HG02588 (cell line): ENCODE measurements around the gene CEP295NL.
"Not testable (repeated sequence)": the region's sequence is repeated elsewhere in the genome, so short reads cannot be mapped to it uniquely, and the experiment has no call there.

Experiments
- ATAC-seq: cut with Tn5 transposase; IDR thresholded peaks from one replicate; pipeline ENCODE4 v1.9.1; 2021; ENCODE audit warnings: mild to moderate bottlenecking, moderate library complexity; ENCODE audit not compliant: unreplicated experiment

Gene CEP295NL

GRCh38 chr17:78903101-78903779, at the start of gene CEP295NL:
Gene CEP295NL, minus strand, starts transcription at chr17:78903201. Its CDS starts 1,373 bp downstream, at chr17:78901828.
- ATAC-seq: no peak

DNA sequence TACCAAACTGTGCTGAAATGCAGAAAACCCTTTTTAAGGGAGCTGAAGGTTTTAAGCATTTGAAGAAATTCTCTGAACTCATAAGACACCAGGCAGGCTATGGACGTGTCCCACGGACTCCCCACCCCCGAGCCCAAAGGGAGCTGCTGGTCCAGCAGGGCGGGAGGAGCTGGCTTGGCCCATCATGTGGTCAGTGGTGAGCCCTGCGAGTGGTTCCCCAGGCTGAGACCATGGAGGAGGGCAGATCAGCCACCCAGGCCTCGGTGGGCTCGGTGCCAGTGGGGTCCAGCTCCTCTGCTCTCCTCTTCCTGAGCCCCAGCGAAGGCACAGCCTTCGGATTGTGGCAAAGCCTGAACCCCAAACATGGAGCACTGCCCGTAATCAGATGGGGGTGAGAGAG, 49.7 kb upstream of the CEP295NL start:
- no peak for ATAC-seq

DNA sequence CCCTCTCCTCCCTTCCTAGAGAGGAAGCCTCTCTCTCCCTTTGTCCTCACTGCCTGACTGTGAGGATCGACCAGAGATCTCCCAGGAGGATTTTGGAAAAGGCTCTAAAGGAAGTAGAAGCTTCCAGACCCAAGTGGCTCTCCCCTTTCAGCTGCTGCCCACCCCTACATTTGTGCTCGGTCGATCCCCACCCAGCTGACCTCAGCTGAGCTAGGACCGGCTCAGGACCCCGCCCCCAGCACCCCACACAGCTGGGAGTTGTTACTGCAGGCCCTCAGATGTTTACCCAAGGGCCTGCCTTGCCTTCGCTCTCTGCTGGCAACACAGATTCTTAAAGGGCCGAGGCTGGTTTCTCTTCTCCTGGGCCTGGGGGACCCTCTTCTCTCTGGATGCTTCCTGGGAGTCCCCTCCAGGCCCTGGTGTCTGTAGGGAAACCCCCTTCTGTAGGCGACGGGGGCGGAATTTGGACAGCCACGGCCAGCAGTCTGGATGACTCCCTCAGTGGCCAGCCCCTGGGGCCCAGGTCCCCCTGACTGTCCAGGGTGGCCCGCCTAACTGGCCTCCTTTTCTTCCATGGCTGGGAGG, 49.1 kb upstream of the CEP295NL start:
- no peak for ATAC-seq

GRCh38 chr17:78950870-78951269, 47.9 kb upstream of the CEP295NL start:
- ATAC-seq: no peak

DNA sequence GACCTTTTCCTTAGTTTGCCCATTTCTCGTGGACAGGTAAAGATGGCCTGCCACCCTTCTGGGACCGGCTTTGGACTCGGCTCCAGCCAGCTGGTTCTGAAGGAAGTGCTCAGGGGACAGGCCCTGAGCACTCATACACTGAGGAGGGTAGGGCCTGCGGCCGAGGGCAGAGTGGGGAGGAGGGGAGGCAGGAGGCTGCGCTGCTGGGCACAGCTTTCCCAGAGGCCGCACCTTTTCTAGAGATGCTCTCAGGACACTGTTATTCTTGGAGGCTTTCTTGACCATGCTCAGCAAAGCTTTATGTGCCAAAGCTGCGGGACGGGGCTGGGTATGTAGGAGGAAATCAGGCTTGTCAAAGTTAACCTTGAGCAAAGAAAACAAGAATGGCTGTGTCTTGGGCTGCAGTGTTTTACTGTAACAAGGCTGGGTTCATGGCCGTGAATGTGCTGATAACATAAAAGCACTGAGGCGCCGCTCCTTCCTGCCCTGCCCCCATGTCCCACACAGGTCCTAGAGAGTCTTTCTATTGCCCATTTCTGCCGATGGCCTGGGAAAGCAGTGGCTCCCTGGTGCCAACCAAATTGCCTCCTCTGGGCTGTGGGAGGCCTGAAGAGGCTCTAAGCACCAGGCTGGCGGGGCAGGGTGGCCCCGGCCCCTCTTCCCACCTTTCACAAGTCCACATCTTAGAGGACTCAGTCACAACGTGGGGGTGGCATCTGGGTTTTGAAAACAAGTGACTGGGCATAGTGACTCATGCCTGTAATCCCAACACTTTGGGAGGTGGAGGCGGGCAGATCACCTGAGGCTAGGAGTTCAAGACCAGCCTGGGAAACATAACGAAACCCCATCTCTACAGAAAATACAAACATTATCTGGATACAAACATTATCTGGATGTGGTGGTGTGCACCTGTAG, 44.5 kb upstream of the CEP295NL start:
- ATAC-seq: no peak

DNA sequence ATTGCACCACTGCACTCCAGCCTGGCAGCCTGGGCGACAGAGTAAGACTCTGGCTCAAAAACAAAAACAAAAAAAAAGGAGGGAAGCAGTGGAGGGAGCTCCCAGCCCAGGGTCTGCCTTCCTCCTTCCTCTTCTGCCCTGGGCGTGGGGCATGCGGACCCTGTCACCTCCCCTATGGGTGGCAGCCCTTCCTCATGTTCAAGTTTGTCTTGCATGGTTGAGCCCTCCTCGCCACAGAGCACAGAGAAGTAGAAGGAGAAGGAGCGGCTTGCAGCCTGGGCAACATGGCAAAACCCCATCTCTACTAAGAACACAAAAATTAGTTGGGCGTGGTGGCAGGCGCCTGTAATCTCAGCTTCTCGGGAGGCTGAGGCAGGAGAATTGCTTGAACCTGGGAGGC, 43.6 kb upstream of the CEP295NL start:
- ATAC-seq: no peak

GRCh38 chr17:78946131-78946530, 43.1 kb upstream of the CEP295NL start:
- ATAC-seq: no peak

GRCh38 chr17:78945455-78945854, 42.5 kb upstream of the CEP295NL start:
- ATAC-seq: not testable (repeated sequence)

DNA sequence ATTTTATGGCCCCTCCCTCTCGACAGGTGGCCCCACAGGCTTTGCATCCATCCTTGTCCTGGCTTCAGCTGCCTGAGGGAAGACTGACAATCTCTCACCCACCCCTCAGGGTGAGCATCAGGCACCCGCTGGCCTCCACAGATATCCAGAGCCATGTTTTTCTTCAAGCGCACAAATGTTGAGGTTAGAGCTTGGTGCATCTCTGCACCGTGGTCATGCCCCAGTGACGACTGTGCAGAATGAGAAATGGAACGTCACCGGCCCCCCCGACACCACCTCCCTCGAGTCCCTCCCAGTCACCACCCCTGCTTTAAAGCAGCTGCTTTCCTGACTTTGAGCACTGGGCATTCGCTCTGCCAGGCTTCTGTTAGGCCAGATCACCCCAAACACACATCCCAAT, 42.0 kb upstream of the CEP295NL start:
- no peak for ATAC-seq

DNA sequence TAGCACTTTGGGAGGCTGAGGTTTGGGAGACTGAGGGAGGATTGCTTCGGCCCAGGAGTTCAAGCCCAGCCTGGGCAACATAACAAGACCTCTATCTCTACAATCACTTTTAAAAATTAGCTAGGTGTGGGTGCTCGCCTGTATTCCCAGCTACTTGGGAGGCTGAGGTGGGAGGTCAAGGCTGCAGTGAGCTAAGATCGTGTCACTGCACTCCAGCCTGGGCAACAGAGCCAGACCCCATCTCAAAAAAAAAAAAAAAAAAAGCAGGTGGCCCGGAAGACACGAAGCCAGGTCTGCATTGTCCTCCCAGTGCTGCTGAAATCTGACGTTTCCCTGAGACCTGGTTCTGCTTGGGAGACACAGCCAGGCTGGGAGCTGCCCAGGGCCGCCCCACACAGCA, 41.0 kb upstream of the CEP295NL start:
- no peak for ATAC-seq

- ATAC-seq: no peak
Measured at GRCh38 chr17:78940708-78941107, 37.7 kb upstream of the CEP295NL start.

- no peak for ATAC-seq
Measured at GRCh38 chr17:78940258-78940657, 37.3 kb upstream of the CEP295NL start.

DNA sequence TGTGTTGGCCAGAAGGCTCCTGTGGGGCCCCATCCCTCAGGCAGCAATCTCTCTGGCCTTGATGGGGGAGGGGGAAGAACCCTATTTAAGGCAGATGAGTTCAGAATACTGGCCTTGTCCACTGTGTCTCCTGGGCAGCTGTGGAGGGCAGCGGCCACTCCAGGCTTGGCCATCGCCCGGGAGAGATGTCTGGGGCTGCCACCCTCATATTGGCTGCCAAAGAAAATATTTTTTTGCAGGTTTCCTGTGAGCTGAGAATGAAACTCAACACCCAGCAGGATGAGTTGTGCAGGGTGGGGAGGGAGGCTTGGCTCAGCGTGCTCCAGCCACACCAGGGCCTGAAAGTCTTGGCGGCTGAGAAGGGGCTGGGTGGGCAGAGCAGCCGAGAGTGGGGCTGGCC, 36.6 kb upstream of the CEP295NL start:
- ATAC-seq: no peak

- no peak for ATAC-seq
Measured at GRCh38 chr17:78937561-78937960, 34.6 kb upstream of the CEP295NL start.

DNA sequence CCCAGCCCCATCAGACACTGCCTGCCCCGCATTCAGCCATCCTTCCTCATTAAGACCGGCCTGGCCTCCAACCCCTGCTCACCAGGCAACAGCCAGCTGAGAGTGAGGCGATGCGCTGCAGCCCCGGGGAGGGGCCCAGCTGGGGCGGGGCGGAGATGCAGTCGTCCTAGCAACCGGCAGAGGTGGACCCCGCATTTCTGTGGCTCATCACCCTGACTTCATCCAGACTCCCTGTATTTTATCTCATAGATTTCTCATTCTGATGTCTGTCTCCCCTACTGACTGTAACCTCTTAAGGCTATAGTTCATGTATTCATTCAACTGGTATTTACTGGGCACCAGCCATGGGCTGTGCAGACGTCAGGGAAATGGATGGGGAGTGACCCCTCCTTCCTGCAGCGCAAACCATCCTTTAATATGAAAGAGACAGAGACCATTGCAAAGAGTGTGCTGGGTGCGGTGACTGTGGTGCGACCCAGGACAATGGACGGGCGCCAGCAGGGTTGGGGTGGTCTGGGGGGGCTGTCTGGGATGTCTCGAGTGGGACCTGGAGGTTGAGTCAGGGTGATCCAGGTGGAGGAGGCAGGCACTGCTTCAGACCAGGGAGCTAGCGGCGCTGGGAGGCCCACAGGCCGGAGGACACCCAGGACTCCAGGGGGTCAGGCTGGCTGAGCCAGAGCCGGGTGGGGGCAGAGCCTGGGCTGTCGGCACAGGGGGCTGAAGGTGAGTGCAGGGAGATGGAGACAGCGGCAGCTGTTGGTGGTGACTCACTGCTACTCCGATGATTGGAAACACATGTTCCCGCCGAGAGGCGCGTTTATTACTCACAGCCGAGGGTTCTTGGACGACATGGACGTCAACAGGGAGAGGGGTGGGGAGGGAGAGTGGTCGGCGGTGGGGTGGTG, 32.7 kb upstream of the CEP295NL start:
- ATAC-seq: no peak

GRCh38 chr17:78934681-78935418, 31.8 kb upstream of the CEP295NL start:
- ATAC-seq: no peak

DNA sequence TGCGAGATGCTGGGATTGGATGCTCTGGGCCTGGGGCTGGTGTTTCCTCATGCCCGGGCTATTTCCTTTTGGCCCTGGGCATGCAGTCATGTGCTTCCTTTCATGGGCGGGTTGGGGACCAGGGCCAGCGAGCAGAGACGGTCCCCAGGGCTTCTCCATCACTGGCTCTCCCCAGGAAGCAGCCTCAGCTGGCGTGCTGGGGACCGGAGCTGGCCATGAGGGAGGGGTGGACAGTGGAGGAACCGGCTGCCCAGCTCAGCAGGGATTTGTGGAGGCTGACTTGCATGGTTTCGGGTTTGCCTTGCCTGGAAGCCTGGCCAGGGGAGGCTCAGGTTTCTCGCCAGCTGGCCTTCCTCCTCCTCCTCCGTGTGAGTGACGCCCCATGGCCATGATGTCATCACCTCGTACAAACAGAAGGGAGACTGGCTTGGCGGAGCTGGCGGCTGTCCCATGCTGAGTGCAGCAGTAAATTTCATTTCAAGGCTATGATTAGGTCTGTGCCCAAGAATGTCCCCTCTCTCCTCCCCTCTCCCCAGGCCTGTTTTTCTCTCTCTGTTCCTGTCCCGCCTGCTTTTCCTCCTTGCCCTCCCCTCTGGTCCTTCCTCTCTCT, 31.1 kb upstream of the CEP295NL start:
- no peak for ATAC-seq

GRCh38 chr17:78933025-78933958, 30.3 kb upstream of the CEP295NL start:
- ATAC-seq: no peak
